ENCODE data around the gene ARHGAP25. TPM values are rescaled to one million over a fixed set of nuclear protein-coding genes. Genes with fewer than 3 reads are reported as not detected.

Gene ARHGAP25
- total RNA-seq, 1 donor from 2014 or later = 0.08 TPM

DNA sequence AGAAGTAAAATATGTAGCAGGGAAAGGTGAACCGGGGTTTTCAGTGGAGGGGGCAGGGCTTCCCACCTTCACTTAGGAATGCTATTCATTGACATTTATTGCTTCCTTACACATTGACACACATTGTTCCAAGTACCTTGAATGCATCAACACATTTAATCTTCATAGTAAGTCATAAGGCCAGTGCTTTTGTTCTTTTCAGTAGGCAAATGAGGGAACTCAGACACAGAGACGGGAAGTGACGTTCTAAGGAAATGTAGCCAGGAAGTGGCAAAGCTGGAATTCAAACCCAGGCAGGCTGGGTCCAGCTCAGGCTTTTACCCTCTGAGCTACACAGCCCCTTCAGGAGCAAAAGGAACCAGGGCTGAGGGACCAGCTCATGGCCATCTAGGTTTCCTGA lies 115.9 kb downstream of the ARHGAP25 start:
- Histone ChIP-seq H3K36me3 (ENCODE audit: control insufficient read depth, insufficient read depth, low read length) (no peaks in the 10 kb centered on the region), H3K4me3 (ENCODE audit: low read depth, low read length) (no peak overlapping the region), H3K27me3 (ENCODE audit: control insufficient read depth, insufficient read depth, low read length) (no peaks in the 10 kb centered on the region)
- TF ChIP-seq, protein P1, sequence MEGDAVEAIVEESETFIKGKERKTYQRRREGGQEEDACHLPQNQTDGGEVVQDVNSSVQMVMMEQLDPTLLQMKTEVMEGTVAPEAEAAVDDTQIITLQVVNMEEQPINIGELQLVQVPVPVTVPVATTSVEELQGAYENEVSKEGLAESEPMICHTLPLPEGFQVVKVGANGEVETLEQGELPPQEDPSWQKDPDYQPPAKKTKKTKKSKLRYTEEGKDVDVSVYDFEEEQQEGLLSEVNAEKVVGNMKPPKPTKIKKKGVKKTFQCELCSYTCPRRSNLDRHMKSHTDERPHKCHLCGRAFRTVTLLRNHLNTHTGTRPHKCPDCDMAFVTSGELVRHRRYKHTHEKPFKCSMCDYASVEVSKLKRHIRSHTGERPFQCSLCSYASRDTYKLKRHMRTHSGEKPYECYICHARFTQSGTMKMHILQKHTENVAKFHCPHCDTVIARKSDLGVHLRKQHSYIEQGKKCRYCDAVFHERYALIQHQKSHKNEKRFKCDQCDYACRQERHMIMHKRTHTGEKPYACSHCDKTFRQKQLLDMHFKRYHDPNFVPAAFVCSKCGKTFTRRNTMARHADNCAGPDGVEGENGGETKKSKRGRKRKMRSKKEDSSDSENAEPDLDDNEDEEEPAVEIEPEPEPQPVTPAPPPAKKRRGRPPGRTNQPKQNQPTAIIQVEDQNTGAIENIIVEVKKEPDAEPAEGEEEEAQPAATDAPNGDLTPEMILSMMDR (IDR thresholded peaks at IDR 0.05; ENCODE audit: insufficient read depth, low read length, poor library complexity, severe bottlenecking) = no peak
- no peak for DNase-seq (ENCODE audit: low read depth)

DNA sequence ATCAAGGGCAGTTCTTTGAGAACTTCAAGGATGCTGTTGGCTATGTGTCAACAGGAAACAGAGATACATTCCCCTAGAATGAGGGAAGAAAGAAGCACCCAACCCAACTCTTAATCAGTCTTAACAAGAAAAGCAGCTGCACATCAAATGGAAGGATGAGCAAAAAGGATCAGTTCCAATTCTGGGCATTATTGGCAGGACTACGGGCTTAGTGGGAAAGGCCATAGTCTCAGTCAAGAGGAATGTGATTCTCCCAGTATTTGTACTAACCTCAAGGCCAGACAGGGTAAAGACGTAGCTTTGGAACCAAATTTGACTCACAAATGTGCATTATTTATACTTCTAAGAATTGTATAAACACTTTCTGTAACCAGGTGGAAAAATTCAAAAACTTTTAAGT lies 118.4 kb downstream of the ARHGAP25 start:
- H3K27me3 ChIP-seq (ENCODE audit: control insufficient read depth, insufficient read depth, low read length) = no peaks in the 10 kb centered on the region
- TF ChIP-seq, protein P1 (IDR thresholded peaks at IDR 0.05; ENCODE audit: insufficient read depth, low read length, poor library complexity, severe bottlenecking) = no peak
- no peak overlapping the region for H3K4me3 ChIP-seq (ENCODE audit: low read depth, low read length)
- DNase-seq (ENCODE audit: low read depth) = no peak
- no peaks in the 10 kb centered on the region for H3K36me3 ChIP-seq (ENCODE audit: control insufficient read depth, insufficient read depth, low read length)

DNA sequence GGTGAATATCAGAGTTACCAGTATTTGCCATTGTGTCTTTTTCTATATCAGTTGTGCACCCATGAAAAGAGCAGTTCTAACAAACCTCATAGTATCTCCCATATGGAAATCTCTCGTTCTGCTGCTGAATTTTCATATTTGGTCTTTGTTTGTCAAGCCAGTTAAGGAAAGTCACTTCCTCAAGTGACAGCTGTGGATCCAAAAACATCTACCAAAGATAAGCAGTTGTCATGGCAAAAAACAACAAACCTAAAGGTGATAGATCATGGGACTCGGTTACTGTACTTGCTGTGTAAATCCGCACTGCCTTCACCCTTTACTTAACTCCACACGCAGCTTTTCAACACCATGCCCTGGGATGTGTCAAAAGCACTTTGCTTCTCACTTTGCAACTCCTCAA lies 119.3 kb downstream of the ARHGAP25 start:
- no peak overlapping the region for H3K4me3 ChIP-seq (ENCODE audit: low read depth, low read length)
- H3K27me3 ChIP-seq (ENCODE audit: control insufficient read depth, insufficient read depth, low read length) = no peaks in the 10 kb centered on the region
- no peaks in the 10 kb centered on the region for H3K36me3 ChIP-seq (ENCODE audit: control insufficient read depth, insufficient read depth, low read length)
- no peak for DNase-seq (ENCODE audit: low read depth)
- TF ChIP-seq, protein P1 (IDR thresholded peaks at IDR 0.05; ENCODE audit: insufficient read depth, low read length, poor library complexity, severe bottlenecking) = no peak

DNA sequence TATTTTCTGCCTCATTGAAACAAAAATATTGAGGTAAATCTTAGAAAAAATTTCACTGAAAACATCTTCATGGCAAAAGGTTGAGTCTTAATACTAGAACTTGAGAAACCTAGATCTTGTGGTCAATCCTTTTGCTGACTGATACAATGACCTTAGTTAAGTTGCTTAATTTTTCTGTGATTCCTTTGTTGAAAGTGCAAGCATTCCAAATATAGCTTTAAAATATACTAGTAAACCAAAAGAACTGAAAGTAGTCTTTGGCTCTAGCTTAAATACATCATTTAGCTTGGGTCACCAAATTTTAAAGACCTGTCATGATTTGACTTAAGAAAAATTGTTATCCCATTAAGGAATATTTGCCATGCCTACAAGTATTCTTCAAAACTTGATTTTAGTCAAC lies 119.9 kb downstream of the ARHGAP25 start:
- Histone ChIP-seq H3K4me3 (ENCODE audit: low read depth, low read length) (no peak overlapping the region), H3K27me3 (ENCODE audit: control insufficient read depth, insufficient read depth, low read length) (no peaks in the 10 kb centered on the region), H3K36me3 (ENCODE audit: control insufficient read depth, insufficient read depth, low read length) (no peaks in the 10 kb centered on the region)
- no peak for DNase-seq (ENCODE audit: low read depth)
- TF ChIP-seq, protein P1 (IDR thresholded peaks at IDR 0.05; ENCODE audit: insufficient read depth, low read length, poor library complexity, severe bottlenecking) = no peak

DNA sequence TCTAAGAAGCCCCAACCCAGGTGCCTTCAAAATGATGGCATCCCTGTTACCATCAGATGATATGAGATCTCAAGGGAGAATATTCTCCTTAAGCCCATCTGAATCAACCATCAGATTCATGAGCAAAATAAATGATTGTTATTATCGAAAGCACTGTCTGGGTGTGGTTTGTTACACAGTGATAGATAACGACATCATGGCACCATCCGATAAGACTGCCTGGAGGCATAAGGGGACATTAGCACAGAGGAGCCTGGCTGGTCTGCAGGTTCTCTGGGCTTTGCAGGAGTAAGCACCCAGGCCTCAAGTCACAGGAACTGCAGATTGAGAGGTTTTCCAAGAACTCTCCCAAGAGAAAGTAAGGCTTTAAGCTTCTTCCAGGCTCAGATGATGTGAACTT lies 120.9 kb downstream of the ARHGAP25 start:
- Histone ChIP-seq H3K36me3 (ENCODE audit: control insufficient read depth, insufficient read depth, low read length) (no peaks in the 10 kb centered on the region), H3K4me3 (ENCODE audit: low read depth, low read length) (no peak overlapping the region), H3K27me3 (ENCODE audit: control insufficient read depth, insufficient read depth, low read length) (no peaks in the 10 kb centered on the region)
- DNase-seq (ENCODE audit: low read depth) = no peak
- TF ChIP-seq, protein P1 (IDR thresholded peaks at IDR 0.05; ENCODE audit: insufficient read depth, low read length, poor library complexity, severe bottlenecking) = no peak

DNA sequence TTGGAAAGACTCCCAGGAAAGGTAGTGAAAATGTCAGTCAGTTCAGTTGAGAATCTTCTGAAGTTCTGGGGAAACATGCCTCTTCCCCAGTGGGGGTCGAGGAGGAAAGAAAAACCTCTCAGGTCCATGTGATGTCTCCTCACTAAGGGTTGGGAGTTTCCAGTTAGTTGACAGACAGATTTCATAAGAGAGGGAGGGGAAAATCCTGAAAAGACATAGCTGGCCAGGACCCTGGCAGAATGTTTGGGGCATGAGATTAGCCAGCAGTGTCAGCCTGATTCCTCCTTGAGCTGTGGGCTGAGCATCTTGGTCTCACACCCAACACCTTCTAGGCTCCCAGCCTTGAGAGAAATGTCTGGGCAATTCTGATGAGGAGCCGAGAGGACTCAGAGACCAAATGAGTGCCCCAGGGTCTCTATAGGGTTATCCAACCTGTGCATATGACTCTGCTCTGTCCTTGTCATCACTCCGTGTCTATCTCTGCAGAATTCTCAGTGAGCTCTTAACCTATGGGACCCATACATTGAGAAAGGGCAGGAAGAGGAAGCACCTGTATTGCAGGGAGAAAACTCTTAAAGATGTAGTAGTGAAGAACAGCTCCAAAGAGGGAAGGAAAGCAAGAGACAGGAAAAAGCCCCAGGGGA lies 122.7 kb downstream of the ARHGAP25 start:
- H3K36me3 ChIP-seq (ENCODE audit: control insufficient read depth, insufficient read depth, low read length) = no peaks in the 10 kb centered on the region
- no peak overlapping the region for H3K4me3 ChIP-seq (ENCODE audit: low read depth, low read length)
- no peak for DNase-seq (ENCODE audit: low read depth)
- H3K27me3 ChIP-seq (ENCODE audit: control insufficient read depth, insufficient read depth, low read length) = no peaks in the 10 kb centered on the region
- TF ChIP-seq, protein P1 (IDR thresholded peaks at IDR 0.05; ENCODE audit: insufficient read depth, low read length, poor library complexity, severe bottlenecking) = no peak
